Measurements from ENCODE around the gene MTX1.
"Not testable (repeated sequence)": the region's sequence is repeated elsewhere in the genome, so short reads cannot be mapped to it uniquely, and the experiment has no call there.

MTX1 gene

DNA sequence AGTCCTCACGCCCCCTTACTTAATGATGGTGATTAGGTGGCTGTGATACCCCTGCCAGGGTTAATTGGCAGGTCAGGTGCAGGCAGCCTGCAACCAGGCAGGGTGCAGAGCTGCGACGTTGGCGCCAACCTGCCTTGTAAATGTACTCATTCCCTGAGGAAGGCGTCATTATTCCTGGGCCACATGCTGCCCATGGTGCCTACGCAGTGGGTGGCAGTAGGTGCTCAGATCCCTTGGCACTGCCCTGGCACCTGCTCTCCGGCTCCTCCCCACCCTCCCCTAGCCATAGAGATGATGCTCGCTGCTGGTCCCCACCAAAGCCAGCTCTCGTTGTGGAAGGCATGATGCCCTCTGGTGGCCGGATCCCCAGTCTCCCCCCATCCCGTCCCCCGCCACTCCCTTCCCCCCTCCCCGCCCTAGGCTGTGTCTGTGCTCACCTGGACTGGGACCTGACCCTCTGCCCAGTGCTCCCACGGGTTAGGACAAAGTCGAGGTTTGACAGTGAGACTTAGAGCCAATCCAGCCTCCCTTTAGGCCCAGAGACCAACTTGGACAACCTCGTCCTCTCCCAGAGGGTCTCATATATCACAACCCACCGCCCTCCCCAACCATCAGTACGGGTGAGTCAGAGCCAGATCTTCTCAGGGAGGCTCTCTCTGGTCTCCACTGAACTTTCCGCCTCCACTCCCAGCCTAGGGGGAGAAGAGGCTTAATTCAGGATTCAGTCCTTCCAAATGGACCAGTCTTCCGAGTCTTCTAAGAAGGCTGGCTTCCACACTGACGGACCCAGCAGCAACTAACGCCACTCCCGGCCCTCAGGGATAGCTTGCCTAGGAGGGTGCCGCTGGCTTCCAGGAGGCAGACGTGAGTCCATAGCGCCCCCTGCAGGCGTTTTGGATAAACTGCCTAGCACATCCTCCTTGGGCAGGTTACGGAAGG is 41.1 kb upstream of the MTX1 start:
- TF ChIP-seq, protein P1, sequence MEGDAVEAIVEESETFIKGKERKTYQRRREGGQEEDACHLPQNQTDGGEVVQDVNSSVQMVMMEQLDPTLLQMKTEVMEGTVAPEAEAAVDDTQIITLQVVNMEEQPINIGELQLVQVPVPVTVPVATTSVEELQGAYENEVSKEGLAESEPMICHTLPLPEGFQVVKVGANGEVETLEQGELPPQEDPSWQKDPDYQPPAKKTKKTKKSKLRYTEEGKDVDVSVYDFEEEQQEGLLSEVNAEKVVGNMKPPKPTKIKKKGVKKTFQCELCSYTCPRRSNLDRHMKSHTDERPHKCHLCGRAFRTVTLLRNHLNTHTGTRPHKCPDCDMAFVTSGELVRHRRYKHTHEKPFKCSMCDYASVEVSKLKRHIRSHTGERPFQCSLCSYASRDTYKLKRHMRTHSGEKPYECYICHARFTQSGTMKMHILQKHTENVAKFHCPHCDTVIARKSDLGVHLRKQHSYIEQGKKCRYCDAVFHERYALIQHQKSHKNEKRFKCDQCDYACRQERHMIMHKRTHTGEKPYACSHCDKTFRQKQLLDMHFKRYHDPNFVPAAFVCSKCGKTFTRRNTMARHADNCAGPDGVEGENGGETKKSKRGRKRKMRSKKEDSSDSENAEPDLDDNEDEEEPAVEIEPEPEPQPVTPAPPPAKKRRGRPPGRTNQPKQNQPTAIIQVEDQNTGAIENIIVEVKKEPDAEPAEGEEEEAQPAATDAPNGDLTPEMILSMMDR (IDR thresholded peaks at IDR 0.05; ENCODE audit: extremely low read depth, missing control alignments): peak; percentile 89
- peak; percentile 81 for DNase-seq (ENCODE audit: low spot score)

- not testable (repeated sequence) for DNase-seq (ENCODE audit: low spot score)
These were observed 40.4 kb upstream of the MTX1 start for GRCh38 chr1:155168105-155168445.

- TF ChIP-seq, protein P1 (IDR thresholded peaks at IDR 0.05; ENCODE audit: extremely low read depth, missing control alignments): no peak
- DNase-seq (ENCODE audit: low spot score): peak; percentile 2
These were observed 39.9 kb upstream of the MTX1 start for GRCh38 chr1:155168456-155169210.

- TF ChIP-seq, protein P1 (IDR thresholded peaks at IDR 0.05; ENCODE audit: extremely low read depth, missing control alignments): no peak
- no peak for DNase-seq (ENCODE audit: low spot score)
These were observed 39.0 kb upstream of the MTX1 start for GRCh38 chr1:155169541-155169940.

DNA sequence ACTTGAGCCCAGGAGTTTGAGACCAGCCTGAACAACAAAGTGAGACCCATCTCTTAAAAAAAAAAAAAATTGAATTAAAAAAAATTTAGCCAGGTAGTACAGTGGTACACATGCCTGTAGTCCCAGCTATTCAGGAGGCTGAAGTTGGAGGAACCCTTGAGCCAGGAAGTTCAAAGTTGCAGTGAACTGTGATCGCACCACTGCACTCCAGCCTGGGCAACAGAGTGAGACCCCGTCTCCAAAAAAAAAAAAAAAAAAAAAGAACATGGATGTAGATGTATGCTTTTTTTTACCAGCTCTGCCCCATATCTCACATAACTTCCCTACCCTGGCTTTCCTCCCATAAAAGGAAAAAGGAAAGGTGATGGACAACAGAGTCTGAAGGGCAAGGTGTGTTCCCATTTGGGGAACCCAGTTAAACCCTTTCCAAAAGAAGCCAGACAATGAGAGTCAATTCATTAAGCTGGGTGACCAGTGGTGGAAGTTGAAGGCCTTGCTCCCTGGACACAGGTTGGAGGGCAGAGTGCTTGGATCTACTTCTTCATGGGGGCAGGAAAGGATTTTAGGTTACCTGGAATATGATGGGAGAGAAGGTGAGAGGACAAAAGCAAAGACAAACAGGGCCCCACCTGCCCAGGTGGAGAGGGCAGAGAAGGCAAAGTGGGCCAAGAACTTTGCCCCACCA is 38.3 kb upstream of the MTX1 start:
- DNase-seq (ENCODE audit: low spot score): no peak
- TF ChIP-seq, protein P1 (IDR thresholded peaks at IDR 0.05; ENCODE audit: extremely low read depth, missing control alignments): no peak

- TF ChIP-seq, protein P1 (IDR thresholded peaks at IDR 0.05; ENCODE audit: extremely low read depth, missing control alignments): no peak
- DNase-seq (ENCODE audit: low spot score): no peak
These were observed 37.7 kb upstream of the MTX1 start for GRCh38 chr1:155170806-155171205.

- TF ChIP-seq, protein P1 (IDR thresholded peaks at IDR 0.05; ENCODE audit: extremely low read depth, missing control alignments): no peak
- DNase-seq (ENCODE audit: low spot score): peak; percentile 7
These were observed 36.4 kb upstream of the MTX1 start for GRCh38 chr1:155171836-155172731.

All from GM20000 (cell line).